CD4-positive, alpha-beta memory T cell (primary cell): Measurements from ENCODE around the gene CDHR4. TPM values are rescaled to one million over a fixed set of nuclear protein-coding genes. Genes with fewer than 3 reads are reported as not detected.

Source experiments
- CTCF ChIA-PET: fragments of 350-600 bp; sonication (Branson Sonifier 250); formaldehyde crosslinking; loops from one replicate; lab custom pipeline; 2021; ENCODE audit warnings: inconsistent platforms; ENCODE audit not compliant: partially characterized antibody; lab: Charles Lee
- POLR2A ChIA-PET: fragments of 350-600 bp; sonication (Branson Sonifier 250); formaldehyde crosslinking; loops from one replicate; lab custom pipeline; 2021; ENCODE audit not compliant: partially characterized antibody; lab: Charles Lee
- DNase-seq, 5 donors: peaks; one replicate each; pipeline versions ENCODE4 v3.0.0 to v3.0.0-alpha.2; 2020 to 2022; ENCODE audit warnings: mixed read lengths in 1 of 5
- H3K27ac ChIP-seq: one replicate; pipeline ENCODE4 v1.7.0; 2013; ENCODE audit warnings: low read depth, low read length
- H3K27me3 ChIP-seq: 2 replicates; pipeline ENCODE4 v1.7.0; 2013; ENCODE audit warnings: mild to moderate bottlenecking, low read length, moderate library complexity; ENCODE audit not compliant: insufficient read depth
- H3K36me3 ChIP-seq: 2 replicates; pipeline ENCODE4 v1.7.0; 2013; ENCODE audit warnings: mild to moderate bottlenecking, low read length, moderate library complexity; ENCODE audit not compliant: insufficient read depth
- H3K4me1 ChIP-seq: 2 replicates; pipeline ENCODE4 v1.7.0; 2013; ENCODE audit warnings: mild to moderate bottlenecking, low read length, moderate library complexity; ENCODE audit not compliant: insufficient read depth
- H3K4me3 ChIP-seq, 2 donors: one replicate each; pipeline ENCODE4 v1.7.0; 2013; ENCODE audit warnings: low read length in 2 of 2, mild to moderate bottlenecking in 1 of 2
- H3K9me3 ChIP-seq, 2 donors: one replicate each; pipeline ENCODE4 v1.7.0; 2013; ENCODE audit warnings: low read length in 2 of 2, control low read depth in 1 of 2; ENCODE audit not compliant: control insufficient read depth in 1 of 2
- H3K27ac Mint-ChIP-seq, 7 donors: one replicate each; pipeline ENCODE4 v1.8.0; 2020 to 2021; ENCODE audit warnings: mixed read lengths in 7 of 7, mild to moderate bottlenecking in 6 of 7, inconsistent platforms in 3 of 7, moderate library complexity in 3 of 7
- H3K27me3 Mint-ChIP-seq, 2 donors: one replicate each; pipeline ENCODE4 v1.8.0; 2020 to 2021; ENCODE audit warnings: mixed read lengths in 2 of 2
- H3K36me3 Mint-ChIP-seq, 2 donors: one replicate each; pipeline ENCODE4 v1.8.0; 2020 to 2021; ENCODE audit warnings: mixed read lengths in 2 of 2, inconsistent platforms in 1 of 2, mild to moderate bottlenecking in 1 of 2
- H3K4me1 Mint-ChIP-seq, 4 donors: one replicate each; pipeline ENCODE4 v1.8.0; 2020 to 2021; ENCODE audit warnings: mixed read lengths in 4 of 4, mild to moderate bottlenecking in 1 of 4
- H3K4me3 Mint-ChIP-seq, 8 donors: one replicate each; pipeline ENCODE4 v1.8.0; 2020 to 2021; ENCODE audit warnings: mixed read lengths in 8 of 8, mild to moderate bottlenecking in 7 of 8, moderate library complexity in 6 of 8, inconsistent platforms in 3 of 8
- H3K9me3 Mint-ChIP-seq, 8 donors: one replicate each; pipeline ENCODE4 v1.8.0; 2020 to 2021; ENCODE audit warnings: mixed read lengths in 8 of 8, mild to moderate bottlenecking in 5 of 8, inconsistent platforms in 3 of 8, moderate library complexity in 1 of 8
- intact Hi-C: fragments of 100-400 bp; cut with micrococcal nuclease; formaldehyde crosslinking; loops from one replicate; pipeline ENCODE4 v1.15.1; 2023
- polyA plus RNA-seq, 2 donors: library from polyadenylated mRNA; unstranded; fragments of 300-500 nt; fragmentation: Illumina TruSeq; gene quantifications; one replicate each; pipeline ENCODE4 v1.2.3, GENCODE V29; 2021
- total RNA-seq, 2 experiments: library from RNA; stranded (reverse); gene quantifications; one replicate each; pipeline ENCODE4 v1.2.3, GENCODE V29; 2021

The CDHR4 gene
- total and polyA plus RNA-seq, 4 experiments from 2014 or later: 0.17 TPM; not detected in 3

- CTCF ChIA-PET: interaction anchor here (0.7 to 14.9 kb wide), 2 partner anchors 43 to 124 kb away, joined by 4 to 310 read pairs; no protein-coding TSS in a partner anchor
Measured at GRCh38 chr3:49794926-49795905, 4.5 kb downstream of the CDHR4 start.

GRCh38 chr3:49794431-49794830 is 5.2 kb downstream of the CDHR4 start:
- H3K36me3 ChIP-seq: no peaks in the 10 kb centered on the region
- no peaks in the 10 kb centered on the region for H3K9me3 ChIP-seq
- peaks cover 4% of the 10 kb centered on the region for H3K4me1 ChIP-seq
- ChIA-PET POLR2A (no interaction called here), CTCF (no interaction called here)
- Mint-ChIP-seq H3K4me1 (peaks cover 3 to 7% (median 5%) of the 10 kb centered on the region in 4 donors), H3K36me3 (peaks cover 0 to 2% of the 10 kb centered on the region in 2 donors), H3K27ac (no peak overlapping the region), H3K4me3 (no peak overlapping the region), H3K27me3 (peaks cover 2% of the 10 kb centered on the region in 2 donors), H3K9me3 (peaks cover 0 to 4% (median 0%) of the 10 kb centered on the region in 8 donors)
- intact Hi-C loops: no loop called here
- H3K27ac ChIP-seq: no peak overlapping the region
- no peak overlapping the region for H3K4me3 ChIP-seq
- H3K27me3 ChIP-seq: no peaks in the 10 kb centered on the region
- no peak for DNase-seq

More at GRCh38 chr3:49794926-49795905, 4.5 kb downstream of the CDHR4 start:
- Histone ChIP-seq H3K9me3 (no peaks in the 10 kb centered on the region), H3K4me3 (no peak overlapping the region), H3K4me1 (no peaks in the 10 kb centered on the region), H3K27ac (no peak overlapping the region), H3K36me3 (no peaks in the 10 kb centered on the region), H3K27me3 (no peaks in the 10 kb centered on the region)
- no peak for DNase-seq
- intact Hi-C loops: no loop called here
- POLR2A ChIA-PET: no interaction called here
- Mint-ChIP-seq H3K27me3 (peaks cover 0 to 2% of the 10 kb centered on the region in 2 donors), H3K36me3 (no peaks in the 10 kb centered on the region), H3K4me1 (peaks cover 0 to 3% (median 2%) of the 10 kb centered on the region in 4 donors), H3K4me3 (peak overlapping the region in 1 of 8 donors; percentile 15), H3K27ac (no peak overlapping the region), H3K9me3 (peaks cover 0 to under 1% (median 0%) of the 10 kb centered on the region in 8 donors)

GRCh38 chr3:49793486-49794085 is 6.1 kb downstream of the CDHR4 start:
- H3K27ac Mint-ChIP-seq: no peak overlapping the region
- H3K9me3 Mint-ChIP-seq: peaks cover 0 to 4% (median 0%) of the 10 kb centered on the region in 8 donors
- POLR2A ChIA-PET: no interaction called here
- intact Hi-C loops: no loop called here
- Histone ChIP-seq H3K36me3 (no peaks in the 10 kb centered on the region), H3K9me3 (no peaks in the 10 kb centered on the region), H3K4me1 (peaks cover 4% of the 10 kb centered on the region), H3K27ac (no peak overlapping the region), H3K4me3 (no peak overlapping the region), H3K27me3 (no peaks in the 10 kb centered on the region)
- CTCF ChIA-PET: no interaction called here
- H3K27me3 Mint-ChIP-seq: peaks cover 2% of the 10 kb centered on the region in 2 donors
- DNase-seq: no peak
- peaks cover 3 to 7% (median 5%) of the 10 kb centered on the region in 4 donors for H3K4me1 Mint-ChIP-seq
- no peak overlapping the region for H3K4me3 Mint-ChIP-seq
- peaks cover 0 to 2% of the 10 kb centered on the region in 2 donors for H3K36me3 Mint-ChIP-seq

- CTCF ChIA-PET: no interaction called here
- Mint-ChIP-seq H3K27ac (no peak overlapping the region), H3K9me3 (peaks cover 0 to 4% (median 0%) of the 10 kb centered on the region in 8 donors), H3K4me3 (no peak overlapping the region), H3K4me1 (peaks cover 3 to 7% (median 5%) of the 10 kb centered on the region in 4 donors), H3K27me3 (peaks cover 2% of the 10 kb centered on the region in 2 donors), H3K36me3 (peaks cover 0 to 2% of the 10 kb centered on the region in 2 donors)
- no peak overlapping the region for H3K4me3 ChIP-seq
- peaks cover 4% of the 10 kb centered on the region for H3K4me1 ChIP-seq
- DNase-seq: no peak
- POLR2A ChIA-PET: no interaction called here
- H3K27me3 ChIP-seq: no peaks in the 10 kb centered on the region
- H3K27ac ChIP-seq: no peak overlapping the region
- intact Hi-C loops: no loop called here
- no peaks in the 10 kb centered on the region for H3K36me3 ChIP-seq
- no peaks in the 10 kb centered on the region for H3K9me3 ChIP-seq
Measured at GRCh38 chr3:49792371-49793150, 7.1 kb downstream of the CDHR4 start.

- H3K9me3 Mint-ChIP-seq: peaks cover 0 to 4% (median 0%) of the 10 kb centered on the region in 8 donors
- H3K36me3 Mint-ChIP-seq: peaks cover 0 to 4% of the 10 kb centered on the region in 2 donors
- H3K27me3 ChIP-seq: no peaks in the 10 kb centered on the region
- no peak overlapping the region for H3K4me3 Mint-ChIP-seq
- no peak overlapping the region for H3K4me3 ChIP-seq
- no peak for DNase-seq
- no peaks in the 10 kb centered on the region for H3K9me3 ChIP-seq
- CTCF ChIA-PET: interaction anchor here (1.0 kb wide), 1 partner anchor 11 kb away, joined by 3 read pairs; no protein-coding TSS in a partner anchor
- H3K4me1 ChIP-seq: peaks cover 12% of the 10 kb centered on the region
- peaks cover 6 to 15% (median 11%) of the 10 kb centered on the region in 4 donors for H3K4me1 Mint-ChIP-seq
- no peak overlapping the region for H3K27ac Mint-ChIP-seq
- no peaks in the 10 kb centered on the region for H3K36me3 ChIP-seq
- intact Hi-C loops: no loop called here
- peaks cover 0 to 2% of the 10 kb centered on the region in 2 donors for H3K27me3 Mint-ChIP-seq
- H3K27ac ChIP-seq: no peak overlapping the region
- POLR2A ChIA-PET: interaction anchor here (1.4 kb wide), 1 partner anchor 12 kb away, joined by 3 read pairs; no protein-coding TSS in a partner anchor
Measured at GRCh38 chr3:49791571-49791970, 8.1 kb downstream of the CDHR4 start.

GRCh38 chr3:49790626-49791411 is 8.9 kb downstream of the CDHR4 start:
- no peak for DNase-seq
- Histone ChIP-seq H3K4me1 (peaks cover 12% of the 10 kb centered on the region), H3K27ac (no peak overlapping the region), H3K36me3 (no peaks in the 10 kb centered on the region), H3K27me3 (no peaks in the 10 kb centered on the region), H3K4me3 (no peak overlapping the region), H3K9me3 (no peaks in the 10 kb centered on the region)
- peak overlapping the region in 4 of 7 donors; percentile 4 to 95 (median 16) for H3K27ac Mint-ChIP-seq
- no peak overlapping the region for H3K4me3 Mint-ChIP-seq
- ChIA-PET POLR2A (interaction anchor here (1.4 kb wide), 1 partner anchor 13 kb away, joined by 3 read pairs; no protein-coding TSS in a partner anchor), CTCF (interaction anchor here (1.0 to 1.2 kb wide), 2 partner anchors 11 to 12 kb away, joined by 3 read pairs; no protein-coding TSS in a partner anchor)
- intact Hi-C loops: no loop called here
- peaks cover 0 to 6% of the 10 kb centered on the region in 2 donors for H3K36me3 Mint-ChIP-seq
- peaks cover 0 to 4% (median 0%) of the 10 kb centered on the region in 8 donors for H3K9me3 Mint-ChIP-seq
- H3K27me3 Mint-ChIP-seq: peaks cover 0 to 2% of the 10 kb centered on the region in 2 donors
- H3K4me1 Mint-ChIP-seq: peaks cover 6 to 17% (median 13%) of the 10 kb centered on the region in 4 donors
